Kidney epithelial cell (primary cell): ENCODE measurements around the gene TCF23. TPM values are rescaled to one million over a fixed set of nuclear protein-coding genes. Genes with fewer than 3 reads are reported as not detected.

ENCODE experiments used
- DNase-seq: peaks from one replicate; pipeline ENCODE4 v3.0.0-alpha.2; 2010; ENCODE audit warnings: low read depth
- H3K27me3 ChIP-seq: 2 replicates; pipeline ENCODE4 v1.6.0; 2011; ENCODE audit warnings: low read length; ENCODE audit not compliant: control insufficient read depth, insufficient read depth
- H3K36me3 ChIP-seq: 2 replicates; pipeline ENCODE4 v1.5.1; 2011; ENCODE audit warnings: low read length; ENCODE audit not compliant: control insufficient read depth, insufficient read depth
- H3K4me3 ChIP-seq: 2 replicates; pipeline ENCODE4 v1.5.1; 2011; ENCODE audit warnings: low read depth, mild to moderate bottlenecking, control low read depth, low read length
- total RNA-seq: library from RNA; depleted of rRNA; stranded (reverse); fragments of >200 nt; gene quantifications from 2 replicates; pipeline ENCODE4 v1.2.3, GENCODE V29; 2015
- TF ChIP-seq, protein P1 (sequence below): IDR thresholded peaks from 2 replicates; pipeline ENCODE4 v1.5.1; 2011; ENCODE audit warnings: mild to moderate bottlenecking, moderate library complexity, low read length, control low read depth, inconsistent platforms; ENCODE audit not compliant: insufficient read depth, poor library complexity, severe bottlenecking

The TCF23 gene
- total RNA-seq, 1 donor from 2014 or later = not detected

GRCh38 chr2:27205206-27205605 is 56.4 kb downstream of the TCF23 start:
- H3K27me3 ChIP-seq = no peaks in the 10 kb centered on the region
- H3K36me3 ChIP-seq = peaks cover 4% of the 10 kb centered on the region
- TF ChIP-seq, protein P1, sequence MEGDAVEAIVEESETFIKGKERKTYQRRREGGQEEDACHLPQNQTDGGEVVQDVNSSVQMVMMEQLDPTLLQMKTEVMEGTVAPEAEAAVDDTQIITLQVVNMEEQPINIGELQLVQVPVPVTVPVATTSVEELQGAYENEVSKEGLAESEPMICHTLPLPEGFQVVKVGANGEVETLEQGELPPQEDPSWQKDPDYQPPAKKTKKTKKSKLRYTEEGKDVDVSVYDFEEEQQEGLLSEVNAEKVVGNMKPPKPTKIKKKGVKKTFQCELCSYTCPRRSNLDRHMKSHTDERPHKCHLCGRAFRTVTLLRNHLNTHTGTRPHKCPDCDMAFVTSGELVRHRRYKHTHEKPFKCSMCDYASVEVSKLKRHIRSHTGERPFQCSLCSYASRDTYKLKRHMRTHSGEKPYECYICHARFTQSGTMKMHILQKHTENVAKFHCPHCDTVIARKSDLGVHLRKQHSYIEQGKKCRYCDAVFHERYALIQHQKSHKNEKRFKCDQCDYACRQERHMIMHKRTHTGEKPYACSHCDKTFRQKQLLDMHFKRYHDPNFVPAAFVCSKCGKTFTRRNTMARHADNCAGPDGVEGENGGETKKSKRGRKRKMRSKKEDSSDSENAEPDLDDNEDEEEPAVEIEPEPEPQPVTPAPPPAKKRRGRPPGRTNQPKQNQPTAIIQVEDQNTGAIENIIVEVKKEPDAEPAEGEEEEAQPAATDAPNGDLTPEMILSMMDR = no peak
- DNase-seq = no peak
- H3K4me3 ChIP-seq = no peak overlapping the region

DNA sequence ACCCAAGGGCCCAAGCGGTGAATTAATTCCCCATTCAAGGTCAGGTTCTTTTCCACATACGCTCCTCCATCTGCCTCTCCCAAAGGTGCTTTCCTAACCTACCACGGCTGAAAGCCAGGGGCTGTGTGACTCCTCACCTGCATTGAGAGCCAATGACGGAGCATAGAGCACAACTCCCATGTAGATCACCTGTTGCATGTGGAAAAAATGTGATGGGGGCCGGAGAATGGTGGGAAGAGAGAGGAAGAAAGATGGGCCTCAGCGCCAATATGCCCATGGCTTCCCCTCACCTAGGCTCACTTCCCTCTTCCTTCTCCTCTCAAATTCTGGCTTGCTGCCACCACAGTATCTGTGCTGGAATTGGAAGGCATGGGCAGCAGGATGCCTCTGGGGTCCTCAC is 57.5 kb downstream of the TCF23 start:
- TF ChIP-seq, protein P1 = no peak
- H3K4me3 ChIP-seq = no peak overlapping the region
- H3K36me3 ChIP-seq = peaks cover 4% of the 10 kb centered on the region

More for the DNA sequence above, 57.5 kb downstream of the TCF23 start:
- DNase-seq = no peak
- H3K27me3 ChIP-seq = no peaks in the 10 kb centered on the region

Other genes with a start within 250 kb of the TCF23 start
- 4.6 and 5.0 TPM in 2 replicates for gene MAPRE3, start 178.4 kb upstream of the TCF23 start, total RNA-seq
- 27.0 and 36.1 TPM in 2 replicates for gene TMEM214, start 116.0 kb upstream of the TCF23 start, total RNA-seq
- gene AGBL5, start 97.3 kb upstream of the TCF23 start, total RNA-seq = 28.6 and 32.0 TPM in 2 replicates
- 237 and 272 TPM in 2 replicates for gene OST4, start 77.3 kb upstream of the TCF23 start, total RNA-seq
- 7.4 and 9.5 TPM in 2 replicates for gene EMILIN1, start 70.4 kb upstream of the TCF23 start, total RNA-seq
- gene KHK, start 62.2 kb upstream of the TCF23 start, total RNA-seq = 3.1 and 3.8 TPM in 2 replicates
- gene CGREF1, start 29.9 kb upstream of the TCF23 start, total RNA-seq = 1.8 and 2.5 TPM in 2 replicates
- gene ABHD1, start 25.2 kb upstream of the TCF23 start, total RNA-seq = not detected in 2 replicates
- 66.0 and 71.1 TPM in 2 replicates for gene PREB, start 14.4 kb upstream of the TCF23 start, total RNA-seq
- gene PRR30, start 9.6 kb upstream of the TCF23 start, total RNA-seq = not detected in 2 replicates
- gene ATRAID, start 63.0 kb downstream of the TCF23 start, total RNA-seq = 146 and 161 TPM in 2 replicates
- gene SLC5A6, start 63.3 kb downstream of the TCF23 start, total RNA-seq = 52.1 and 67.7 TPM in 2 replicates
- 60.0 and 63.5 TPM in 2 replicates for gene CAD, start 68.4 kb downstream of the TCF23 start, total RNA-seq
- gene SLC30A3, start 114.0 kb downstream of the TCF23 start, total RNA-seq = 0.08 and 0.27 TPM in 2 replicates
- not detected in 2 replicates for gene DNAJC5G, start 126.4 kb downstream of the TCF23 start, total RNA-seq
- 0.27 and 0.33 TPM in 2 replicates for gene TRIM54, start 133.4 kb downstream of the TCF23 start, total RNA-seq
- gene UCN, start 159.4 kb downstream of the TCF23 start, total RNA-seq = 1.6 and 1.7 TPM in 2 replicates
- 90.7 and 105 TPM in 2 replicates for gene MPV17, start 174.1 kb downstream of the TCF23 start, total RNA-seq
- gene GTF3C2, start 207.8 kb downstream of the TCF23 start, total RNA-seq = 53.1 and 54.9 TPM in 2 replicates
- 39.8 and 46.7 TPM in 2 replicates for gene EIF2B4, start 221.3 kb downstream of the TCF23 start, total RNA-seq
- 92.1 and 120 TPM in 2 replicates for gene SNX17, start 221.6 kb downstream of the TCF23 start, total RNA-seq
- 10.3 and 11.5 TPM in 2 replicates for gene ZNF513, start 231.7 kb downstream of the TCF23 start, total RNA-seq